Testis (tissue), 2 donors: ENCODE results near the gene LCP2.

Experiments used
- CTCF ChIP-seq, 3 experiments: fragments of 450-650 bp in 2 of 3; fragments of 200-600 bp in 1 of 3; sonication (generic) in 1 of 3; IDR thresholded peaks; one replicate each; pipeline ENCODE4 v1.5.1; 2016 to 2019; ENCODE audit warnings: antibody characterized with exemption in 3 of 3, mild to moderate bottlenecking in 2 of 3, moderate library complexity in 1 of 3
- POLR2A ChIP-seq: fragments of 450-650 bp; IDR thresholded peaks from one replicate; pipeline ENCODE4 v1.6.1; 2017; ENCODE audit warnings: antibody characterized with exemption, mild to moderate bottlenecking, moderate library complexity

- TF ChIP-seq CTCF (IDR thresholded peaks at IDR 0.05) (no peak), POLR2A (no peak)
Measured at GRCh38 chr5:170218726-170219125, 78.9 kb downstream of the LCP2 start.
